Ectodermal cell (in vitro differentiated cells): Measurements from ENCODE around the gene PTK7.

Experiments
- H3K27ac ChIP-seq: 2 replicates; pipeline ENCODE4 v1.7.0; 2013; ENCODE audit warnings: mild to moderate bottlenecking, low read depth, low read length; ENCODE audit not compliant: insufficient read depth, poor library complexity, severe bottlenecking
- H3K27me3 ChIP-seq: 2 replicates; pipeline ENCODE4 v1.7.0; 2013; ENCODE audit warnings: mild to moderate bottlenecking, low read length; ENCODE audit not compliant: insufficient read depth, control insufficient read depth, poor library complexity, severe bottlenecking
- H3K36me3 ChIP-seq: one replicate; pipeline ENCODE4 v1.7.0; 2013; ENCODE audit warnings: low read length; ENCODE audit not compliant: control insufficient read depth, insufficient read depth
- H3K4me1 ChIP-seq: one replicate; pipeline ENCODE4 v1.7.0; 2013; ENCODE audit warnings: low read length; ENCODE audit not compliant: control insufficient read depth, insufficient read depth
- H3K4me3 ChIP-seq: 2 replicates; pipeline ENCODE4 v1.7.0; 2013; ENCODE audit warnings: low read depth, low read length, control low read depth; ENCODE audit not compliant: insufficient read depth
- H3K9me3 ChIP-seq: 2 replicates; pipeline ENCODE4 v1.7.0; 2013; ENCODE audit warnings: mild to moderate bottlenecking, low read length, moderate library complexity; ENCODE audit not compliant: control insufficient read depth
- WGBS, 2 experiments: methylation state at CpG; one replicate each; pipeline ENCODE4 v1.1.7; 2013; ENCODE audit warnings: missing lambda C conversion rate in 2 of 2; 5-methylcytosine and 5-hydroxymethylcytosine counted together

Gene PTK7

DNA sequence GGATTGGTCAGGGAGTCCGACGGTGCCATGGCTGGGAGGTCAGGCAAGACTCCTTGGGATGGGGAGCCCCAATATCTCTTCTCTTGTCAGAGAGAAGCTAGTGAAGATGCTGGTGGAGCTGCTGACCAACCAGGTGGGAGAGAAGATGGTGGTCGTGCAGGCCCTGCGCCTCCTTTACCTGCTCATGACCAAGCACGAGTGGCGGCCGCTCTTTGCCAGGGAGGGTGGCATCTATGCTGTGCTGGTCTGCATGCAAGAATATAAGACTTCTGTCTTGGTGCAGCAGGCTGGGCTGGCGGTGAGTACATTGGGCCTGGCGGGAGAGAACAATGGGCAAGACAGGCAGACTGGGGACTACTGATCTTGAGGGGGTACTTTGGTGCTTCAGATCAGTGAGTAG lies 116.8 kb downstream of the PTK7 start:
- no peak overlapping the region for H3K27ac ChIP-seq
- WGBS, 2 experiments: 93 to 95% methylated on average over 9 of the region's 9 CpGs

DNA sequence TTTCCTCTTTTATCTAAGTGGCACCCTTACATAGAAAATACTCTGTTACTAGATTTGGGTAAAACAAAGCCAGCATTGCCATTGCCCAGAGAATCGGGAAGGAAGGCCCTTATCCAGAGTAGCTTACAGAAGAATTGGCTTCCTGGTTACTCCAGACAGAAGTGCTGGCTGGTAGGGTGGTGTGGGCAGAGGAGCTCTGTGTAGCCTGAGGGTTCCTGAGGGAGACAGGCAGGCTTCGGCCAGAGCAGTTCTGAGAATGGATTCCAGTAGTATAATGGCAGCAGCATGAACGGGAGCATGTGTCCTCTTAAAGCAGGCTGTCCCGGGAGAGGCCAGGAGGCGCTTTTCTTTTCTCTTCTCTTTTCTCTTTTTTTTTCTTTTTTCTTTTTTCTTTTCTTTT lies 117.8 kb downstream of the PTK7 start:
- H3K27ac ChIP-seq: no peak overlapping the region
- no peak overlapping the region for H3K4me3 ChIP-seq
- H3K36me3 ChIP-seq: peaks cover 4% of the 10 kb centered on the region
- no peaks in the 10 kb centered on the region for H3K9me3 ChIP-seq
- no peaks in the 10 kb centered on the region for H3K27me3 ChIP-seq
- 90 to 91% methylated on average over 5 of the region's 5 CpGs for WGBS, 2 experiments
- no peaks in the 10 kb centered on the region for H3K4me1 ChIP-seq

More for the DNA sequence above, 116.8 kb downstream of the PTK7 start:
- peaks cover under 1% of the 10 kb centered on the region for H3K36me3 ChIP-seq
- H3K9me3 ChIP-seq: no peaks in the 10 kb centered on the region
- no peaks in the 10 kb centered on the region for H3K27me3 ChIP-seq
- no peaks in the 10 kb centered on the region for H3K4me1 ChIP-seq
- H3K4me3 ChIP-seq: no peak overlapping the region

DNA sequence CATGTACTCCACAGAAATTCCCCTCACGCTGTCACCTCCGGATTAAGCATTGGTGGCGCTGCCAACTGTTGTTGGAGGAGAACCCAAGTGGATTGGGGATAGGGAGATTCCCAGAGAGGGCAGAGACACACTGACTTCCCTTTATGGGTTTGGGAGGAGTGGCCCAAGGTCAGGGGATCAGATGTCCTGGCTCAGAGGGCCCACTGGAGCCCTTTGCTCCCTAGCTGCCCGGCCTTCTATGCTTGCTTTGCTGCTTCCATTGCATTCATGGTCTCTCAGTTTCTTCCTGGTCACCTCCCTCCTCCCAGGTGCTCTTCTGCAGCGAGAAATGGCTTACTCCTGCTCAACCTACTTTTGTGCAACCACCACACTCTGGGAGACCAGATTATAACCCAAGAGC lies 120.2 kb downstream of the PTK7 start:
- Histone ChIP-seq H3K4me3 (no peak overlapping the region), H3K36me3 (peaks cover 4% of the 10 kb centered on the region), H3K4me1 (no peaks in the 10 kb centered on the region), H3K9me3 (no peaks in the 10 kb centered on the region), H3K27ac (no peak overlapping the region), H3K27me3 (no peaks in the 10 kb centered on the region)
- WGBS, 2 experiments: 87 to 91% methylated on average over 5 of the region's 5 CpGs

DNA sequence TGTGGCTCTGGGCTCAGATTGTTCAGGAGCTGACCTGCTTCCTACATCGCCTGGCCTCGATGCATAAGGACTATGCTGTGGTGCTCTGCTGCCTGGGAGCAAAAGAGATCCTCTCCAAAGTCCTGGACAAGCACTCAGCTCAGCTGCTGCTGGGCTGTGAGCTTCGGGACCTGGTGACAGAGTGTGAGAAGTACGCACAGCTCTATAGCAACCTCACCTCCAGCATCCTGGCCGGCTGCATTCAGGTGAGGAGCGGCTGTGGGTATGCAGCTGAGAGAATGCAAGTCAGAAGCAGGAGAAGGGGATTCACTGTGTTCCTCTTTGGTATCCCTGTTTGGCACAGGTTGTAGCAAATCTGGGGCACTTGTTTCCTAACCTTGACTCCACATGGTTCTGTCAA lies 123.8 kb downstream of the PTK7 start:
- Histone ChIP-seq H3K4me3 (no peak overlapping the region), H3K27ac (no peak overlapping the region), H3K36me3 (peaks cover 4% of the 10 kb centered on the region), H3K4me1 (no peaks in the 10 kb centered on the region), H3K9me3 (no peaks in the 10 kb centered on the region), H3K27me3 (no peaks in the 10 kb centered on the region)
- WGBS, 2 experiments: 92 to 93% methylated on average over 6 of the region's 6 CpGs

DNA sequence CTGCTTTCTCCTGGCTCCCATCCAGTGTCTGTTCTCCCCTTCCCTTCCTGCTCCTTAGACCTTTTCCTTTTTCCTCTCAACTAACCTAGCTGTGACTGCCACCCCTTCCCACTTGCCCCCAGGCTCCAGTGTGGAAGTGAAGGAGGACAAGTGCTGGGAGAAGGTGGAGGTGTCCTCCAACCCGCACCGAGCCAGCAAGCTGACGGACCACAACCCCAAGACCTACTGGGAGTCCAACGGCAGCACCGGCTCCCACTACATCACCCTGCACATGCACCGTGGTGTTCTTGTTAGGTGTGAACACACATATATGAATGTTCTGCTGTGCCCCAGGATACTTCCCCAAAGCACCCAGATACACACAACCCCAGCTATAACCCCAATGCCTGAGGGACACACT lies 124.4 kb downstream of the PTK7 start:
- Histone ChIP-seq H3K27ac (no peak overlapping the region), H3K4me1 (no peaks in the 10 kb centered on the region), H3K36me3 (peaks cover 4% of the 10 kb centered on the region), H3K9me3 (no peaks in the 10 kb centered on the region), H3K27me3 (no peaks in the 10 kb centered on the region), H3K4me3 (no peak overlapping the region)
- WGBS, 2 experiments: 92 to 97% methylated on average over 6 of the region's 6 CpGs

DNA sequence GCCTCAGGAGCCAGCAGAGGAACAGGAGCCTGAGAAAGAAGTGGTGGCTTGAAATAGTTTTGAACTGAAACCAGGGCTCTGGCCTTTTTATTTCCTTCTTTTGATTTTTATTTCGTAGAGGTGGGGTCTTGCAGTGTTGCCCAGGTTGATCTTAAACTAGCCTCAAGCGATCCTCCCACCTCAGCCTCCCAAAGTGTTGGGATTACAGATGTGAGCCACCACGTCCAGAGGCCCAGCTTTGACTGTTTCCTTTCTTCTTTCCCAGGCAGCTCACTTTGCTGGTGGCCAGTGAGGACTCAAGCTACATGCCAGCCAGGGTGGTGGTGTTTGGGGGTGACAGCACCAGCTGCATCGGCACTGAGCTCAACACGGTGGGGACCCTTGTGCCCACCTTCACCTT lies 126.3 kb downstream of the PTK7 start:
- 87 to 89% methylated on average over 5 of the region's 5 CpGs for WGBS, 2 experiments

DNA sequence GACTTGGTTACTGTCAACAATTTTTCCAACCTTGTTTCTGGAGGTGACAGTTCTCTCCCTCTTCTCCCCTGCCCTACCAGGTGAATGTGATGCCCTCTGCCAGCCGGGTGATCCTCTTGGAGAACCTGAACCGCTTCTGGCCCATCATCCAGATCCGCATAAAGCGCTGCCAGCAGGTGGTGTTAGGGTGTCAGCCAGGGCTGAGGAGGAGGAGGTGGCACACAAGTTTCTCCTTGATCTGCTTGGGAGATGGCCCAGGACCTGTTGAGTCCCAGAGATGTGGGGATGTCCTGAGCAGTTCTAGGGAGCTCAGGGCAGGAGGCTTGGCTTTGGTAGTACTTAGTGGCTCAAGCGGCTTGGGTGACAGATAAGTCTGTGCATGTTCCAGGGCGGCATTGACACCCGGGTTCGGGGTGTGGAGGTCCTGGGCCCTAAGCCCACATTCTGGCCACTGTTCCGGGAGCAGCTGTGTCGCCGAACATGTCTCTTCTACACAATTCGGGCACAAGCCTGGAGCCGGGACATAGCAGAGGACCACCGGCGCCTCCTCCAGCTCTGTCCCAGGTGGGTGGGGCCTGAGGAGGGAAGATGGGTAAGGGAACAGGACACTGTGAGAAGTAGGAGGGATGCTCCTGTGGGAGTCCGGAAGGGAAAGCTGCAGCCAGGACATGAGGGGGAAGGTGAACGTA lies 127.1 kb downstream of the PTK7 start:
- 92 to 93% methylated on average over 17 of the region's 17 CpGs for WGBS, 2 experiments
- no peak overlapping the region for H3K4me3 ChIP-seq
- no peaks in the 10 kb centered on the region for H3K4me1 ChIP-seq
- H3K9me3 ChIP-seq: no peaks in the 10 kb centered on the region
- H3K27me3 ChIP-seq: no peaks in the 10 kb centered on the region
- H3K36me3 ChIP-seq: peaks cover 4% of the 10 kb centered on the region
- H3K27ac ChIP-seq: no peak overlapping the region

More for the DNA sequence above, 126.3 kb downstream of the PTK7 start:
- Histone ChIP-seq H3K27me3 (no peaks in the 10 kb centered on the region), H3K36me3 (peaks cover 4% of the 10 kb centered on the region), H3K27ac (no peak overlapping the region), H3K4me3 (no peak overlapping the region), H3K4me1 (no peaks in the 10 kb centered on the region), H3K9me3 (no peaks in the 10 kb centered on the region)

DNA sequence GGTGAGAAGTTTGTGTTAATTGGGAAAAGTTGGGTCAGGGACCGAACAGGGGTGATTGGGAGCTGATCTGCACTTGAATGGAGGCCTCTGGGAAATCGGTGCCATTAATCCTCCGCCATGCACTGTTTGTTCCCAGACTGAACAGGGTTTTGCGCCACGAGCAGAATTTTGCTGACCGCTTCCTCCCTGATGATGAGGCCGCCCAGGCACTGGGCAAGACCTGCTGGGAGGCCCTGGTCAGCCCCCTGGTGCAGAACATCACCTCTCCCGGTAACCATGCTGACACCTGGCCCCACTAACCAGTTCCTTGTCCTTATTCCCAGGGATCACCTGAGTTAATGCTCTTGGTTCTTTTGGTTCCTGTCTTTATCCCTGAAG lies 127.6 kb downstream of the PTK7 start:
- H3K4me1 ChIP-seq: no peaks in the 10 kb centered on the region
- no peak overlapping the region for H3K27ac ChIP-seq
- WGBS, 2 experiments: 90 to 94% methylated on average over 8 of the region's 8 CpGs
- H3K36me3 ChIP-seq: no peaks in the 10 kb centered on the region
- no peak overlapping the region for H3K4me3 ChIP-seq
- H3K27me3 ChIP-seq: no peaks in the 10 kb centered on the region
- H3K9me3 ChIP-seq: no peaks in the 10 kb centered on the region

DNA sequence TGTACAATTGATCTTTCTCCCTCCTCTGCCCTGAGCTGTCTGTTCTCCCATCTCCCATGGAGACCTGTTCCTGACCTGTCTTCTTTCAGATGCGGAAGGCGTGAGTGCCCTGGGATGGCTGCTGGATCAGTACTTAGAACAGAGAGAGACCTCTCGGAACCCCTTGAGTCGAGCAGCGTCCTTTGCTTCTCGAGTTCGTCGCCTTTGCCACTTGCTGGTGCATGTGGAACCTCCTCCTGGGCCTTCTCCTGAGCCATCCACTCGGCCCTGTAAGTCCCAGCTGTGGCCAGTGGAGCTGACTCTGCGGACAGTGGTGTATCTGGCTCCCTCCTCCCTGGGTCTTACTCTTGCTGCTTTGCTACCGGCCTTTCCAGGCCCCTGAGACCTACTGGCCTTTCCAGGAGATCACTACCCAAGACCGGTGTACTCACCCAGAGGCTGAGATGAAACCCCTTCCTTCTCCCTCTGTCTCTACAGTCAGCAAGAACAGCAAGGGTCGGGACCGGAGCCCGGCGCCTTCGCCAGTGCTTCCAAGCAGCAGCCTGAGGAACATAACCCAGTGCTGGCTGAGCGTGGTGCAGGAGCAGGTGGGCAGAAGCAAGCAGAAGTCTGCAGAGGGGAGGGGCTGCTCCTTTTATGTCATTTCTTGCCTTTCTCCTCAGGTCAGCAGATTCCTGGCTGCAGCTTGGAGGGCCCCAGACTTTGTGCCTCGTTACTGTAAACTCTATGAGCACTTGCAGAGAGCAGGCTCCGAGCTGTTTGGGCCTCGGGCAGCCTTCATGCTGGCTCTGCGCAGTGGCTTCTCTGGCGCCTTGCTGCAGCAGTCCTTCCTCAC lies 128.4 kb downstream of the PTK7 start:
- WGBS, 2 experiments: 91 to 95% methylated on average over 23 of the region's 23 CpGs
- Histone ChIP-seq H3K9me3 (no peaks in the 10 kb centered on the region), H3K27me3 (no peaks in the 10 kb centered on the region), H3K36me3 (no peaks in the 10 kb centered on the region), H3K4me1 (no peaks in the 10 kb centered on the region), H3K27ac (no peak overlapping the region), H3K4me3 (no peak overlapping the region)

DNA sequence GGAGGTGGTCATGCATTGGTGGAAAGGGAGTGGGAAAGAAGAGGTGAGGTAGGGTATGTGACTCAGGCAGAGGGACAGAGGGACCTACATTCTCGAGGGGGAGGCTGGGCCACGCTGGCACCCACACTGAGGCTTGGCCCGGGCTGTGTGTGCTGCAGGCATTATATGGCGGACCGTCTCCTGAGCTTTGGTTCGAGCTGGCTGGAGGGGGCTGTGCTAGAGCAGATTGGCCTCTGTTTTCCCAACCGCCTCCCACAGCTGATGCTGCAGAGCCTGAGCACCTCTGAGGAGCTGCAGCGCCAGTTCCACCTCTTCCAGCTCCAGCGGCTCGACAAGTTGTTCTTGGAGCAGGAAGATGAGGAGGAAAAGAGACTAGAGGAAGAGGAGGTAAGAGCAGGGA lies 129.7 kb downstream of the PTK7 start:
- H3K27me3 ChIP-seq: no peaks in the 10 kb centered on the region
- no peaks in the 10 kb centered on the region for H3K9me3 ChIP-seq
- WGBS, 2 experiments: 92 to 95% methylated on average over 10 of the region's 10 CpGs
- H3K27ac ChIP-seq: no peak overlapping the region
- no peaks in the 10 kb centered on the region for H3K36me3 ChIP-seq
- H3K4me3 ChIP-seq: no peak overlapping the region
- H3K4me1 ChIP-seq: no peaks in the 10 kb centered on the region
